Measurements from ENCODE around the gene G2E3. TPM values are rescaled to one million over a fixed set of nuclear protein-coding genes. Genes with fewer than 3 reads are reported as not detected.
A peak's percentile ranks its signal among the peaks of the same experiment; 100 is the strongest.

Gene G2E3
- total and polyA plus RNA-seq, 2 donors (not counting 3 experiments of a cell fraction or from before 2014, with no cell fraction given), result 4.2 to 34.8 TPM

- FAIRE-seq (no peak), DNase-seq (ENCODE audit: low read depth, low spot score) (no peak)
- POLR2A ChIA-PET, result no interaction called here
- BruUV-seq (replicated peaks), result no TSS peak
- Histone ChIP-seq H3K9me3 (replicated peaks; ENCODE audit: control insufficient read depth, insufficient read depth, low read length) (no peaks in the 10 kb centered on the region), H3K4me1 (ENCODE audit: control insufficient read depth, extremely low read depth, insufficient read depth, low read length) (peaks cover 7% of the 10 kb centered on the region), H3K27ac (ENCODE audit: insufficient read depth, low read depth, low read length) (no peak overlapping the region), H3K9me1 (replicated peaks; ENCODE audit: control insufficient read depth, extremely low read depth, insufficient read depth, low read length) (no peaks in the 10 kb centered on the region), H3K27me3 (ENCODE audit: control insufficient read depth in 2 of 2, insufficient read depth in 2 of 2, low read length in 2 of 2) (no peaks in the 10 kb centered on the region), H4K20me1 (replicated peaks; ENCODE audit: control insufficient read depth, extremely low read depth, insufficient read depth, low read length) (no peaks in the 10 kb centered on the region), H3K9ac (replicated peaks; ENCODE audit: extremely low read depth, insufficient read depth, low read length) (no peak overlapping the region), H3K79me2 (ENCODE audit: control insufficient read depth, insufficient read depth, low read length) (peaks cover 26% of the 10 kb centered on the region), H2AFZ (ENCODE audit: low read depth, low read length) (no peak overlapping the region), H3K36me3 (ENCODE audit: control insufficient read depth in 2 of 2, extremely low read depth in 1 of 2, insufficient read depth in 2 of 2, low read length in 2 of 2) (peaks cover 0 to 7% of the 10 kb centered on the region in 2 experiments), H3K4me2 (ENCODE audit: insufficient read depth, low read length) (no peak overlapping the region), H3K4me3 (replicated peaks in 1 of 3; ENCODE audit: insufficient read depth in 1 of 3, low read depth in 1 of 3, low read length in 3 of 3) (no peak overlapping the region)
- CTCF ChIA-PET, result interaction anchor here (2.6 kb wide), 1 partner anchor 9 kb away, joined by 14 read pairs; no protein-coding TSS in a partner anchor
- TF ChIP-seq EZH2 (IDR thresholded peaks at IDR 0.05; ENCODE audit: borderline replicate concordance, low read depth, low read length, severe bottlenecking) (no peak), MYC (IDR thresholded peaks at IDR 0.05; ENCODE audit: low read depth, low read length) (no peak), FOS (IDR thresholded peaks at IDR 0.05; ENCODE audit: borderline replicate concordance, insufficient read depth, low read length) (peak; percentile 14), CTCF (IDR thresholded peaks at IDR 0.05; ENCODE audit: extremely low read depth in 1 of 2, insufficient read depth in 1 of 2, low read depth in 1 of 2, low read length in 2 of 2) (no peak), MAX (IDR thresholded peaks at IDR 0.05; ENCODE audit: insufficient read depth, insufficient read length) (no peak), GATA2 (IDR thresholded peaks at IDR 0.05; ENCODE audit: insufficient read depth, insufficient read length, low read depth, low read length) (no peak)
- dilution Hi-C loops (cut with MboI; ENCODE audit: extremely low pct_ligation_motif_present, low sequenced_read_pairs), result no loop called here
- intact Hi-C loops (cut with micrococcal nuclease), result loop anchor here (10.0 kb wide), 1 partner anchor 395 kb away; no protein-coding TSS in a partner anchor
These were observed 61.2 kb downstream of the G2E3 start for GRCh38 chr14:30620178-30620577.

Data from endothelial cell of umbilical vein (primary cell).